WTC11 (cell line): Measurements from ENCODE around the gene CROCC2. TPM values are rescaled to one million over a fixed set of nuclear protein-coding genes. Genes with fewer than 3 reads are reported as not detected.
A peak's percentile ranks its signal among the peaks of the same experiment; 100 is the strongest.

ENCODE experiments used
- ATAC-seq: fragments of 200-7000 bp; cut with Tn5 transposase; 2 replicates; pipeline ENCODE4 v1.10.0; 2021; ENCODE audit warnings: mild to moderate bottlenecking, moderate library complexity
- CTCF ChIA-PET: fragments of 300-600 bp; sonication (Branson Sonifier 250); formaldehyde crosslinking; loops from one replicate; lab custom pipeline; 2021; ENCODE audit warnings: antibody characterized with exemption; lab: Charles Lee
- POLR2A ChIA-PET: fragments of 350-600 bp; sonication (Branson Sonifier 250); formaldehyde crosslinking; loops from one replicate; lab custom pipeline; 2021; ENCODE audit warnings: antibody characterized with exemption; lab: Charles Lee
- DNase-seq: peaks from one replicate; pipeline ENCODE4 v3.0.0; 2021; ENCODE audit warnings: low spot score
- H3K27ac Mint-ChIP-seq: 2 replicates; pipeline ENCODE4 v1.8.0; 2021; ENCODE audit warnings: mixed read lengths
- H3K27me3 Mint-ChIP-seq: 2 replicates; pipeline ENCODE4 v1.8.0; 2021; ENCODE audit warnings: low read depth, mild to moderate bottlenecking, moderate library complexity, mixed read lengths
- H3K36me3 Mint-ChIP-seq: 2 replicates; pipeline ENCODE4 v1.8.0; 2021; ENCODE audit warnings: mixed read lengths
- H3K4me1 Mint-ChIP-seq: 2 replicates; pipeline ENCODE4 v1.8.0; 2022; ENCODE audit warnings: mixed read lengths
- H3K4me3 Mint-ChIP-seq: 2 replicates; pipeline ENCODE4 v1.8.0; 2021; ENCODE audit warnings: mild to moderate bottlenecking, moderate library complexity, mixed read lengths
- H3K9me3 Mint-ChIP-seq: 2 replicates; pipeline ENCODE4 v1.8.0; 2021; ENCODE audit warnings: mixed read lengths
- CREB1 ChIP-seq: sonication (generic); formaldehyde crosslinking; IDR thresholded peaks from 2 replicates; pipeline ENCODE4 v1.8.0; 2023; ENCODE audit warnings: mild to moderate bottlenecking, missing genetic modification reagents
- GABPB1 ChIP-seq: sonication (generic); formaldehyde crosslinking; IDR thresholded peaks from 2 replicates; pipeline ENCODE4 v1.8.1; 2023; ENCODE audit warnings: mild to moderate bottlenecking, missing genetic modification reagents
- MLX ChIP-seq: sonication (generic); formaldehyde crosslinking; IDR thresholded peaks from 2 replicates; pipeline ENCODE4 v1.8.1; 2023; ENCODE audit warnings: mild to moderate bottlenecking, missing genetic modification reagents, moderate library complexity
- PRDM15 ChIP-seq: sonication (generic); formaldehyde crosslinking; IDR thresholded peaks from 2 replicates; pipeline ENCODE4 v1.8.0; 2022; ENCODE audit warnings: missing genetic modification reagents
- RORB ChIP-seq: fragments of 250-450 bp; sonication (Bioruptor Pico); IDR thresholded peaks from 2 replicates; pipeline ENCODE4 v1.9.0; 2021; ENCODE audit warnings: mild to moderate bottlenecking
- STAT6 ChIP-seq: sonication (generic); formaldehyde crosslinking; conservative IDR thresholded peaks from 2 replicates; pipeline ENCODE4 v1.8.1; 2023; ENCODE audit warnings: mild to moderate bottlenecking, low read depth, missing genetic modification reagents, moderate library complexity
- TEAD4 ChIP-seq: sonication (generic); formaldehyde crosslinking; IDR thresholded peaks from 2 replicates; pipeline ENCODE4 v1.8.0; 2022; ENCODE audit warnings: mild to moderate bottlenecking, missing genetic modification reagents
- ZNF232 ChIP-seq: sonication (generic); formaldehyde crosslinking; IDR thresholded peaks from 2 replicates; pipeline ENCODE4 v1.8.0; 2022; ENCODE audit warnings: mild to moderate bottlenecking, missing genetic modification reagents
- ZNF425 ChIP-seq: fragments of 250-450 bp; sonication (Bioruptor Pico); conservative IDR thresholded peaks from 2 replicates; pipeline ENCODE4 v1.9.0; 2021; ENCODE audit warnings: mild to moderate bottlenecking
- total RNA-seq: library from RNA; stranded (reverse); gene quantifications from 3 replicates; pipeline ENCODE4 v1.2.3, GENCODE V29; 2021

CROCC2 gene
- total RNA-seq, 1 experiment from 2014 or later = not detected

- Mint-ChIP-seq H3K9me3 (no peaks in the 10 kb centered on the region), H3K4me3 (no peak overlapping the region), H3K36me3 (no peaks in the 10 kb centered on the region), H3K27me3 (no peaks in the 10 kb centered on the region), H3K4me1 (peaks cover 5% of the 10 kb centered on the region; the same call in 1 of the 2 replicates), H3K27ac (peak overlapping the region; percentile 78; the same call in 1 of the 2 replicates)
- TF ChIP-seq PRDM15 (CRISPR knock-in tag) (peak; percentile 76), MLX (no peak)
- no peak for DNase-seq
- ATAC-seq = no peak
- CTCF ChIA-PET = interaction anchor here (0.9 kb wide), 1 partner anchor 48 kb away, joined by 6 read pairs; no protein-coding TSS in a partner anchor
- POLR2A ChIA-PET = no interaction called here
Observed at GRCh38 chr2:240962300-240963064, 56.3 kb downstream of the CROCC2 start.

- Mint-ChIP-seq H3K4me3 (no peak overlapping the region), H3K4me1 (peaks cover 5% of the 10 kb centered on the region; the same call in 1 of the 2 replicates), H3K9me3 (no peaks in the 10 kb centered on the region), H3K27me3 (no peaks in the 10 kb centered on the region), H3K36me3 (no peaks in the 10 kb centered on the region), H3K27ac (no peak overlapping the region)
- DNase-seq = no peak
- ChIA-PET POLR2A (no interaction called here), CTCF (interaction anchor here (1.0 kb wide), 1 partner anchor 20 kb away, joined by 4 read pairs; no protein-coding TSS in a partner anchor)
- ATAC-seq = no peak
- TF ChIP-seq CREB1 (CRISPR knock-in tag) (no peak), STAT6 (CRISPR knock-in tag) (no peak), RORB (no peak), TEAD4 (CRISPR knock-in tag) (no peak), GABPB1 (CRISPR knock-in tag) (no peak), ZNF232 (CRISPR knock-in tag) (no peak), ZNF425 (CRISPR knock-in tag) (no peak)
Observed at GRCh38 chr2:240963065-240963867, 57.1 kb downstream of the CROCC2 start.
